HEK293 (cell line): Measurements from ENCODE around the gene C8G.

Experiments
- CTCF ChIA-PET: fragments of 350-600 bp; formaldehyde crosslinking; extraction: SDS; loops from one replicate; lab custom pipeline; 2021; ENCODE audit warnings: antibody characterized with exemption; lab: Yijun Ruan, JAX
- POLR2A ChIA-PET: fragments of 300-600 bp; formaldehyde crosslinking; extraction: SDS; loops from one replicate; lab custom pipeline; 2020; ENCODE audit warnings: antibody characterized with exemption, inconsistent platforms; lab: Yijun Ruan, JAX
- H3K27ac ChIP-seq: fragments of 200-500 bp; sonication (Bioruptor generic); 2 replicates; pipeline ENCODE4 v1.5.1; 2014; ENCODE audit warnings: low read depth, low read length, control low read depth, inconsistent platforms; ENCODE audit errors: extremely low read depth
- H3K36me3 ChIP-seq, 2 experiments: fragments of 200-500 bp in 1 of 2; sonication (Bioruptor generic) in 1 of 2; 1 replicate in 1 of 2; 2 replicates in 1 of 2; pipeline ENCODE4 v1.5.1; 2014 to 2017; ENCODE audit warnings: inconsistent platforms in 2 of 2, low read length in 2 of 2; ENCODE audit not compliant: control insufficient read depth in 2 of 2, insufficient read depth in 1 of 2
- H3K4me1 ChIP-seq: fragments of 200-500 bp; sonication (Bioruptor generic); 2 replicates; pipeline ENCODE4 v1.5.1; 2014; ENCODE audit warnings: mild to moderate bottlenecking, low read length, inconsistent platforms; ENCODE audit not compliant: control insufficient read depth, insufficient read depth
- H3K4me3 ChIP-seq: 2 replicates; pipeline ENCODE4 v1.5.1; 2011; ENCODE audit warnings: low read depth, mild to moderate bottlenecking, control low read depth, low read length, moderate library complexity
- H3K9me3 ChIP-seq: fragments of 200-500 bp; sonication (Bioruptor generic); 2 replicates; pipeline ENCODE4 v1.5.1; 2014; ENCODE audit warnings: low read depth, low read length, inconsistent platforms; ENCODE audit not compliant: control insufficient read depth, insufficient read depth
- EGR2 ChIP-seq: fragments of 450-650 bp; formaldehyde crosslinking; IDR thresholded peaks from 2 replicates; pipeline ENCODE4 v1.5.1; 2016; ENCODE audit warnings: low read depth, missing biosample characterization, missing genetic modification characterization
- FEZF1 ChIP-seq: fragments of 450-650 bp; formaldehyde crosslinking; IDR thresholded peaks from 2 replicates; pipeline ENCODE4 v1.5.1; 2016; ENCODE audit warnings: missing biosample characterization, missing genetic modification characterization
- HOXD13 ChIP-seq: sonication (generic); formaldehyde crosslinking; IDR thresholded peaks from 2 replicates; pipeline ENCODE4 v1.8.0; 2022; ENCODE audit warnings: missing genetic modification reagents, borderline replicate concordance
- MYNN ChIP-seq: fragments of 450-650 bp; formaldehyde crosslinking; IDR thresholded peaks from 2 replicates; pipeline ENCODE4 v1.5.1; 2016; ENCODE audit warnings: missing biosample characterization, missing genetic modification characterization, borderline replicate concordance
- MZF1 ChIP-seq: fragments of 450-650 bp; formaldehyde crosslinking; IDR thresholded peaks from 2 replicates; pipeline ENCODE4 v1.5.1; 2017; ENCODE audit warnings: missing biosample characterization, missing genetic modification characterization, borderline replicate concordance
- ZBTB1 ChIP-seq: fragments of 450-650 bp; formaldehyde crosslinking; IDR thresholded peaks from 2 replicates; pipeline ENCODE4 v1.5.1; 2016; ENCODE audit warnings: missing biosample characterization, missing genetic modification characterization
- ZFHX2 ChIP-seq: fragments of 450-650 bp; formaldehyde crosslinking; conservative IDR thresholded peaks from 2 replicates; pipeline ENCODE4 v1.5.1; 2016; ENCODE audit warnings: missing biosample characterization, missing genetic modification characterization
- ZNF114 ChIP-seq: fragments of 450-650 bp; formaldehyde crosslinking; IDR thresholded peaks from 2 replicates; pipeline ENCODE4 v1.5.0; 2017; ENCODE audit warnings: missing biosample characterization, missing genetic modification characterization
- ZNF121 ChIP-seq: fragments of 450-650 bp; formaldehyde crosslinking; IDR thresholded peaks from 2 replicates; pipeline ENCODE4 v1.5.1; 2016; ENCODE audit warnings: missing biosample characterization, missing genetic modification characterization
- ZNF146 ChIP-seq: fragments of 450-650 bp; formaldehyde crosslinking; IDR thresholded peaks from 2 replicates; pipeline ENCODE4 v1.5.1; 2016; ENCODE audit warnings: missing biosample characterization, missing genetic modification characterization
- ZNF184 ChIP-seq: fragments of 450-650 bp; IDR thresholded peaks from 2 replicates; pipeline ENCODE4 v1.5.1; 2018; ENCODE audit warnings: missing biosample characterization, mild to moderate bottlenecking, missing genetic modification characterization
- ZNF211 ChIP-seq: fragments of 450-650 bp; formaldehyde crosslinking; IDR thresholded peaks from 2 replicates; pipeline ENCODE4 v1.5.1; 2016; ENCODE audit warnings: low read depth, missing biosample characterization, missing genetic modification characterization
- ZNF324 ChIP-seq: fragments of 450-650 bp; formaldehyde crosslinking; IDR thresholded peaks from 2 replicates; pipeline ENCODE4 v1.5.1; 2016; ENCODE audit warnings: missing biosample characterization, missing genetic modification characterization
- ZNF335 ChIP-seq: fragments of 450-650 bp; formaldehyde crosslinking; conservative IDR thresholded peaks from 2 replicates; pipeline ENCODE4 v1.5.1; 2016; ENCODE audit warnings: missing biosample characterization, missing genetic modification characterization
- ZNF423 ChIP-seq: fragments of 450-650 bp; formaldehyde crosslinking; IDR thresholded peaks from 2 replicates; pipeline ENCODE4 v1.5.1; 2016; ENCODE audit warnings: missing biosample characterization, missing genetic modification characterization
- ZNF48 ChIP-seq: fragments of 450-650 bp; formaldehyde crosslinking; IDR thresholded peaks from 2 replicates; pipeline ENCODE4 v1.5.1; 2016; ENCODE audit warnings: missing biosample characterization, missing genetic modification characterization
- ZNF529 ChIP-seq: fragments of 450-650 bp; formaldehyde crosslinking; IDR thresholded peaks from 2 replicates; pipeline ENCODE4 v1.5.1; 2017; ENCODE audit warnings: missing genetic modification characterization, missing biosample characterization; ENCODE audit not compliant: insufficient replicate concordance
- ZNF621 ChIP-seq: fragments of 450-650 bp; formaldehyde crosslinking; IDR thresholded peaks from 2 replicates; pipeline ENCODE4 v1.5.1; 2017; ENCODE audit warnings: missing biosample characterization, missing genetic modification characterization
- ZNF623 ChIP-seq: fragments of 450-650 bp; formaldehyde crosslinking; IDR thresholded peaks from 2 replicates; pipeline ENCODE4 v1.5.1; 2016; ENCODE audit warnings: missing biosample characterization, missing genetic modification characterization
- ZNF626 ChIP-seq: fragments of 450-650 bp; sonication (Bioruptor Pico); formaldehyde crosslinking; IDR thresholded peaks from 2 replicates; pipeline ENCODE4 v1.5.1; 2018; ENCODE audit warnings: missing biosample characterization, missing genetic modification characterization, inconsistent platforms
- ZNF670 ChIP-seq: fragments of 450-650 bp; formaldehyde crosslinking; IDR thresholded peaks from 2 replicates; pipeline ENCODE4 v1.5.1; 2016; ENCODE audit warnings: missing biosample characterization, missing genetic modification characterization, low read depth
- ZNF777 ChIP-seq: fragments of 450-650 bp; formaldehyde crosslinking; IDR thresholded peaks from 2 replicates; pipeline ENCODE4 v1.5.1; 2017; ENCODE audit warnings: missing biosample characterization, missing genetic modification characterization, borderline replicate concordance
- TF ChIP-seq, protein P1 (sequence below): fragments of 450-650 bp; formaldehyde crosslinking; IDR thresholded peaks from 2 replicates; pipeline ENCODE4 v1.5.1; 2016; ENCODE audit warnings: missing biosample characterization, missing genetic modification characterization
- TF ChIP-seq, protein P2 (sequence below): fragments of 450-650 bp; formaldehyde crosslinking; IDR thresholded peaks from 2 replicates; pipeline ENCODE4 v1.5.1; 2016; ENCODE audit warnings: missing biosample characterization, missing genetic modification characterization
- TF ChIP-seq, protein P3 (sequence below): fragments of 450-650 bp; formaldehyde crosslinking; IDR thresholded peaks from 2 replicates; pipeline ENCODE4 v1.5.1; 2016; ENCODE audit warnings: missing biosample characterization, missing genetic modification characterization, low read depth
- TF ChIP-seq, protein P4 (sequence below): fragments of 450-650 bp; formaldehyde crosslinking; IDR thresholded peaks from 2 replicates; pipeline ENCODE4 v1.5.1; 2016; ENCODE audit warnings: missing biosample characterization, missing genetic modification characterization
- TF ChIP-seq, protein P5 (sequence below): fragments of 450-650 bp; formaldehyde crosslinking; IDR thresholded peaks from 2 replicates; pipeline ENCODE4 v1.5.1; 2016; ENCODE audit warnings: missing biosample characterization, missing genetic modification characterization

C8G gene

DNA sequence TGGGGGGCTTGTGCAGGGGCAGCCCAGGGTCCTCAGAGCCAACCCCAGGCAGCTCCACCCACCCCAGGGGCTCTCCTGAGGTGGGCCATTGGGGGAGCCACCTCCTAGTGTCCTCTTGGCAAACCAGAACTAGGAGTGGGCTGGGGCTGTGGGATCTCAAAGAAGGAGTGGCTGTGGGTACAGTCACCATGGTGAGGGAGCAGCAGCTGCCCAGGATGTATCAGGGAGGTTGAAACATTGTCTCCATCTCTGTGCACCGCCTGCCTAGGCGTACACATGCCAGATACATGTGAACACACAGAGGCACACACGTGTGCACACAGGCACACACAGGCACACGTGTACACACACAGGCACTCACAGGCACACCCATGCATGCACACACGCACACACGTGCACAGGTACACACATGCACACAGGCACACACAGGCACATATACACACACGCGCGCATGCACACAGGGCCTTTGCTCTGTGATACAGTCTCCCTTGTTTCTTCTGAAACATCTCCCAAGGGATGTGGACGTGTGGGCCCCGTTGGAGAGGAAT is 17.7 kb downstream of the C8G start:
- Histone ChIP-seq H3K27ac (no peak overlapping the region), H3K9me3 (no peaks in the 10 kb centered on the region), H3K4me1 (no peaks in the 10 kb centered on the region), H3K36me3 (no peaks in the 10 kb centered on the region), H3K4me3 (no peak overlapping the region)
- POLR2A ChIA-PET = no interaction called here
- CTCF ChIA-PET = interaction anchor here (0.7 to 2.1 kb wide), 3 partner anchors 15 to 180 kb away, joined by 3 to 9 read pairs (median 3); no protein-coding TSS in a partner anchor
- no peak for TF ChIP-seq ZNF146
- 0 out of 2 replicates have a peak, but pooled peaks have one; percentile 9 for TF ChIP-seq EGR2 (tag by site-specific recombination)
- TF ChIP-seq MYNN (tag by site-specific recombination) = no peak
- TF ChIP-seq ZNF324 (tag by site-specific recombination) = no peak
- no peak for TF ChIP-seq ZNF211 (tag by site-specific recombination)
- TF ChIP-seq FEZF1 (tag by site-specific recombination) = no peak
- TF ChIP-seq ZNF621 (tag by site-specific recombination) = no peak
- no peak for TF ChIP-seq ZNF121 (tag by site-specific recombination)
- TF ChIP-seq ZNF626 (tag by site-specific recombination) = no peak
- no peak for TF ChIP-seq ZNF623 (tag by site-specific recombination)
- TF ChIP-seq ZNF529 (tag by site-specific recombination) = no peak
- TF ChIP-seq ZBTB1 (tag by site-specific recombination) = no peak
- TF ChIP-seq, protein P1, sequence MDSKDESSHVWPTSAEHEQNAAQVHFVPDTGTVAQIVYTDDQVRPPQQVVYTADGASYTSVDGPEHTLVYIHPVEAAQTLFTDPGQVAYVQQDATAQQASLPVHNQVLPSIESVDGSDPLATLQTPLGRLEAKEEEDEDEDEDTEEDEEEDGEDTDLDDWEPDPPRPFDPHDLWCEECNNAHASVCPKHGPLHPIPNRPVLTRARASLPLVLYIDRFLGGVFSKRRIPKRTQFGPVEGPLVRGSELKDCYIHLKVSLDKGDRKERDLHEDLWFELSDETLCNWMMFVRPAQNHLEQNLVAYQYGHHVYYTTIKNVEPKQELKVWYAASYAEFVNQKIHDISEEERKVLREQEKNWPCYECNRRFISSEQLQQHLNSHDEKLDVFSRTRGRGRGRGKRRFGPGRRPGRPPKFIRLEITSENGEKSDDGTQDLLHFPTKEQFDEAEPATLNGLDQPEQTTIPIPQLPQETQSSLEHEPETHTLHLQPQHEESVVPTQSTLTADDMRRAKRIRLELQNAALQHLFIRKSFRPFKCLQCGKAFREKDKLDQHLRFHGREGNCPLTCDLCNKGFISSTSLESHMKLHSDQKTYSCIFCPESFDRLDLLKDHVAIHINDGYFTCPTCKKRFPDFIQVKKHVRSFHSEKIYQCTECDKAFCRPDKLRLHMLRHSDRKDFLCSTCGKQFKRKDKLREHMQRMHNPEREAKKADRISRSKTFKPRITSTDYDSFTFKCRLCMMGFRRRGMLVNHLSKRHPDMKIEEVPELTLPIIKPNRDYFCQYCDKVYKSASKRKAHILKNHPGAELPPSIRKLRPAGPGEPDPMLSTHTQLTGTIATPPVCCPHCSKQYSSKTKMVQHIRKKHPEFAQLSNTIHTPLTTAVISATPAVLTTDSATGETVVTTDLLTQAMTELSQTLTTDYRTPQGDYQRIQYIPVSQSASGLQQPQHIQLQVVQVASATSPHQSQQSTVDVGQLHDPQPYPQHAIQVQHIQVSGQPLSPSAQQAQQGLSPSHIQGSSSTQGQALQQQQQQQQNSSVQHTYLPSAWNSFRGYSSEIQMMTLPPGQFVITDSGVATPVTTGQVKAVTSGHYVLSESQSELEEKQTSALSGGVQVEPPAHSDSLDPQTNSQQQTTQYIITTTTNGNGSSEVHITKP (tag by site-specific recombination) = no peak
- TF ChIP-seq, protein P2, sequence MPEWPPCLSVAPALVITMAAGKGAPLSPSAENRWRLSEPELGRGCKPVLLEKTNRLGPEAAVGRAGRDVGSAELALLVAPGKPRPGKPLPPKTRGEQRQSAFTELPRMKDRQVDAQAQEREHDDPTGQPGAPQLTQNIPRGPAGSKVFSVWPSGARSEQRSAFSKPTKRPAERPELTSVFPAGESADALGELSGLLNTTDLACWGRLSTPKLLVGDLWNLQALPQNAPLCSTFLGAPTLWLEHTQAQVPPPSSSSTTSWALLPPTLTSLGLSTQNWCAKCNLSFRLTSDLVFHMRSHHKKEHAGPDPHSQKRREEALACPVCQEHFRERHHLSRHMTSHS (tag by site-specific recombination) = no peak
- TF ChIP-seq ZNF777 (tag by site-specific recombination) = no peak
- no peak for TF ChIP-seq HOXD13 (CRISPR knock-in tag)
- TF ChIP-seq, protein P3, sequence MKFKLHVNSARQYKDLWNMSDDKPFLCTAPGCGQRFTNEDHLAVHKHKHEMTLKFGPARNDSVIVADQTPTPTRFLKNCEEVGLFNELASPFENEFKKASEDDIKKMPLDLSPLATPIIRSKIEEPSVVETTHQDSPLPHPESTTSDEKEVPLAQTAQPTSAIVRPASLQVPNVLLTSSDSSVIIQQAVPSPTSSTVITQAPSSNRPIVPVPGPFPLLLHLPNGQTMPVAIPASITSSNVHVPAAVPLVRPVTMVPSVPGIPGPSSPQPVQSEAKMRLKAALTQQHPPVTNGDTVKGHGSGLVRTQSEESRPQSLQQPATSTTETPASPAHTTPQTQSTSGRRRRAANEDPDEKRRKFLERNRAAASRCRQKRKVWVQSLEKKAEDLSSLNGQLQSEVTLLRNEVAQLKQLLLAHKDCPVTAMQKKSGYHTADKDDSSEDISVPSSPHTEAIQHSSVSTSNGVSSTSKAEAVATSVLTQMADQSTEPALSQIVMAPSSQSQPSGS = no peak
- no peak for TF ChIP-seq ZNF335 (tag by site-specific recombination)
- no peak for TF ChIP-seq ZNF114 (tag by site-specific recombination)
- TF ChIP-seq MZF1 = no peak
- no peak for TF ChIP-seq ZNF184
- TF ChIP-seq, protein P4, sequence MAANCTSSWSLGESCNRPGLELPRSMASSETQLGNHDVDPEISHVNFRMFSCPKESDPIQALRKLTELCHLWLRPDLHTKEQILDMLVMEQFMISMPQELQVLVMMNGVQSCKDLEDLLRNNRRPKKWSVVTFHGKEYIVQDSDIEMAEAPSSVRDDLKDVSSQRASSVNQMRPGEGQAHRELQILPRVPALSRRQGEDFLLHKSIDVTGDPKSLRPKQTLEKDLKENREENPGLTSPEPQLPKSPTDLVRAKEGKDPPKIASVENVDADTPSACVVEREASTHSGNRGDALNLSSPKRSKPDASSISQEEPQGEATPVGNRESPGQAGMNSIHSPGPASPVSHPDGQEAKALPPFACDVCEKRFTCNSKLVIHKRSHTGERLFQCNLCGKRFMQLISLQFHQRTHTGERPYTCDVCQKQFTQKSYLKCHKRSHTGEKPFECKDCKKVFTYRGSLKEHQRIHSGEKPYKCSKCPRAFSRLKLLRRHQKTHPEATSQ = no peak
- TF ChIP-seq, protein P5, sequence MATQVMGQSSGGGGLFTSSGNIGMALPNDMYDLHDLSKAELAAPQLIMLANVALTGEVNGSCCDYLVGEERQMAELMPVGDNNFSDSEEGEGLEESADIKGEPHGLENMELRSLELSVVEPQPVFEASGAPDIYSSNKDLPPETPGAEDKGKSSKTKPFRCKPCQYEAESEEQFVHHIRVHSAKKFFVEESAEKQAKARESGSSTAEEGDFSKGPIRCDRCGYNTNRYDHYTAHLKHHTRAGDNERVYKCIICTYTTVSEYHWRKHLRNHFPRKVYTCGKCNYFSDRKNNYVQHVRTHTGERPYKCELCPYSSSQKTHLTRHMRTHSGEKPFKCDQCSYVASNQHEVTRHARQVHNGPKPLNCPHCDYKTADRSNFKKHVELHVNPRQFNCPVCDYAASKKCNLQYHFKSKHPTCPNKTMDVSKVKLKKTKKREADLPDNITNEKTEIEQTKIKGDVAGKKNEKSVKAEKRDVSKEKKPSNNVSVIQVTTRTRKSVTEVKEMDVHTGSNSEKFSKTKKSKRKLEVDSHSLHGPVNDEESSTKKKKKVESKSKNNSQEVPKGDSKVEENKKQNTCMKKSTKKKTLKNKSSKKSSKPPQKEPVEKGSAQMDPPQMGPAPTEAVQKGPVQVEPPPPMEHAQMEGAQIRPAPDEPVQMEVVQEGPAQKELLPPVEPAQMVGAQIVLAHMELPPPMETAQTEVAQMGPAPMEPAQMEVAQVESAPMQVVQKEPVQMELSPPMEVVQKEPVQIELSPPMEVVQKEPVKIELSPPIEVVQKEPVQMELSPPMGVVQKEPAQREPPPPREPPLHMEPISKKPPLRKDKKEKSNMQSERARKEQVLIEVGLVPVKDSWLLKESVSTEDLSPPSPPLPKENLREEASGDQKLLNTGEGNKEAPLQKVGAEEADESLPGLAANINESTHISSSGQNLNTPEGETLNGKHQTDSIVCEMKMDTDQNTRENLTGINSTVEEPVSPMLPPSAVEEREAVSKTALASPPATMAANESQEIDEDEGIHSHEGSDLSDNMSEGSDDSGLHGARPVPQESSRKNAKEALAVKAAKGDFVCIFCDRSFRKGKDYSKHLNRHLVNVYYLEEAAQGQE (tag by site-specific recombination) = no peak
- 0 out of 2 replicates have a peak, but pooled peaks have one; percentile 7 for TF ChIP-seq ZFHX2 (tag by site-specific recombination)
- TF ChIP-seq ZNF423 (tag by site-specific recombination) = no peak
- TF ChIP-seq ZNF48 (tag by site-specific recombination) = no peak
- TF ChIP-seq ZNF670 (tag by site-specific recombination) = no peak
